Muscle layer of colon (tissue), 2 donors: ENCODE data around the gene PEX11G.

ENCODE experiments used
- H3K27ac ChIP-seq: one replicate; pipeline ENCODE4 v1.7.0; 2013; ENCODE audit warnings: low read depth, mild to moderate bottlenecking, low read length, moderate library complexity
- H3K27me3 ChIP-seq, 2 donors: one replicate each; pipeline ENCODE4 v1.7.0; 2013; ENCODE audit warnings: low read length in 2 of 2, mild to moderate bottlenecking in 2 of 2; ENCODE audit not compliant: insufficient read depth in 2 of 2, control insufficient read depth in 1 of 2
- H3K36me3 ChIP-seq: one replicate; pipeline ENCODE4 v1.7.0; 2013; ENCODE audit warnings: mild to moderate bottlenecking, low read length; ENCODE audit not compliant: insufficient read depth
- H3K4me1 ChIP-seq: one replicate; pipeline ENCODE4 v1.7.0; 2013; ENCODE audit warnings: mild to moderate bottlenecking, low read length; ENCODE audit not compliant: insufficient read depth
- H3K4me3 ChIP-seq, 2 donors: one replicate each; pipeline ENCODE4 v1.7.0; 2013; ENCODE audit warnings: low read length in 2 of 2, low read depth in 1 of 2, mild to moderate bottlenecking in 1 of 2, moderate library complexity in 1 of 2
- H3K9ac ChIP-seq: one replicate; pipeline ENCODE4 v1.7.0; 2013; ENCODE audit warnings: low read length
- H3K9me3 ChIP-seq: one replicate; pipeline ENCODE4 v1.7.0; 2013; ENCODE audit warnings: mild to moderate bottlenecking, low read length
- donor health status: abdominal sarcoma.
- donor health status: Adenocarcinoma of cecum.

PEX11G gene

GRCh38 chr19:7471696-7472615, 16.9 kb downstream of the PEX11G start:
- no peaks in the 10 kb centered on the region for H3K27me3 ChIP-seq
- no peaks in the 10 kb centered on the region for H3K9me3 ChIP-seq
- no peak overlapping the region for H3K4me3 ChIP-seq
- no peaks in the 10 kb centered on the region for H3K4me1 ChIP-seq
- H3K9ac ChIP-seq: no peak overlapping the region
- peaks cover 49% of the 10 kb centered on the region for H3K36me3 ChIP-seq
- no peak overlapping the region for H3K27ac ChIP-seq

GRCh38 chr19:7470540-7471305, 18.1 kb downstream of the PEX11G start:
- Histone ChIP-seq H3K4me3 (no peak overlapping the region), H3K9ac (no peak overlapping the region), H3K4me1 (no peaks in the 10 kb centered on the region), H3K27ac (no peak overlapping the region), H3K27me3 (no peaks in the 10 kb centered on the region), H3K36me3 (peaks cover 49% of the 10 kb centered on the region), H3K9me3 (no peaks in the 10 kb centered on the region)

GRCh38 chr19:7469669-7470285, 19.1 kb downstream of the PEX11G start:
- H3K27ac ChIP-seq: no peak overlapping the region
- H3K9ac ChIP-seq: no peak overlapping the region
- peaks cover 54% of the 10 kb centered on the region for H3K36me3 ChIP-seq
- no peaks in the 10 kb centered on the region for H3K4me1 ChIP-seq
- no peaks in the 10 kb centered on the region for H3K9me3 ChIP-seq
- H3K4me3 ChIP-seq: no peak overlapping the region
- H3K27me3 ChIP-seq: no peaks in the 10 kb centered on the region

GRCh38 chr19:7468840-7469239, 20.0 kb downstream of the PEX11G start:
- no peaks in the 10 kb centered on the region for H3K27me3 ChIP-seq
- no peak overlapping the region for H3K9ac ChIP-seq
- no peaks in the 10 kb centered on the region for H3K4me1 ChIP-seq
- peaks cover 63% of the 10 kb centered on the region for H3K36me3 ChIP-seq
- H3K9me3 ChIP-seq: no peaks in the 10 kb centered on the region
- no peak overlapping the region for H3K27ac ChIP-seq
- H3K4me3 ChIP-seq: no peak overlapping the region

- no peaks in the 10 kb centered on the region for H3K4me1 ChIP-seq
- no peaks in the 10 kb centered on the region for H3K27me3 ChIP-seq
- H3K9ac ChIP-seq: no peak overlapping the region
- H3K9me3 ChIP-seq: no peaks in the 10 kb centered on the region
- H3K27ac ChIP-seq: no peak overlapping the region
- H3K36me3 ChIP-seq: peaks cover 73% of the 10 kb centered on the region
- no peak overlapping the region for H3K4me3 ChIP-seq
Measured at GRCh38 chr19:7467009-7467989, 21.5 kb downstream of the PEX11G start.

GRCh38 chr19:7463575-7463974, 25.3 kb downstream of the PEX11G start:
- Histone ChIP-seq H3K4me1 (no peaks in the 10 kb centered on the region), H3K4me3 (no peak overlapping the region), H3K27me3 (no peaks in the 10 kb centered on the region), H3K27ac (no peak overlapping the region), H3K9me3 (no peaks in the 10 kb centered on the region), H3K36me3 (peaks cover 67% of the 10 kb centered on the region), H3K9ac (no peak overlapping the region)

- peaks cover 64% of the 10 kb centered on the region for H3K36me3 ChIP-seq
- H3K4me3 ChIP-seq: no peak overlapping the region
- no peak overlapping the region for H3K9ac ChIP-seq
- H3K9me3 ChIP-seq: no peaks in the 10 kb centered on the region
- no peaks in the 10 kb centered on the region for H3K27me3 ChIP-seq
- no peaks in the 10 kb centered on the region for H3K4me1 ChIP-seq
- no peak overlapping the region for H3K27ac ChIP-seq
Measured at GRCh38 chr19:7461841-7462629, 26.8 kb downstream of the PEX11G start.

GRCh38 chr19:7460562-7460966, 28.3 kb downstream of the PEX11G start:
- H3K27me3 ChIP-seq: no peaks in the 10 kb centered on the region
- no peaks in the 10 kb centered on the region for H3K4me1 ChIP-seq
- H3K4me3 ChIP-seq: no peak overlapping the region
- H3K27ac ChIP-seq: no peak overlapping the region
- H3K36me3 ChIP-seq: peaks cover 70% of the 10 kb centered on the region
- H3K9me3 ChIP-seq: no peaks in the 10 kb centered on the region
- H3K9ac ChIP-seq: no peak overlapping the region

GRCh38 chr19:7459773-7460172, 29.1 kb downstream of the PEX11G start:
- Histone ChIP-seq H3K27ac (no peak overlapping the region), H3K9ac (no peak overlapping the region), H3K4me1 (no peaks in the 10 kb centered on the region), H3K9me3 (no peaks in the 10 kb centered on the region), H3K4me3 (no peak overlapping the region), H3K27me3 (no peaks in the 10 kb centered on the region), H3K36me3 (peaks cover 68% of the 10 kb centered on the region)

GRCh38 chr19:7458675-7459074, 30.2 kb downstream of the PEX11G start:
- Histone ChIP-seq H3K27ac (no peak overlapping the region), H3K4me3 (no peak overlapping the region), H3K9me3 (no peaks in the 10 kb centered on the region), H3K36me3 (peaks cover 68% of the 10 kb centered on the region), H3K4me1 (no peaks in the 10 kb centered on the region), H3K9ac (no peak overlapping the region), H3K27me3 (no peaks in the 10 kb centered on the region)
